Measurements from ENCODE around the gene KCND1. TPM values are rescaled to one million over a fixed set of nuclear protein-coding genes. Genes with fewer than 3 reads are reported as not detected.

Gene KCND1
- polyA plus RNA-seq, 1 donor from 2014 or later = 3.7 TPM

DNA sequence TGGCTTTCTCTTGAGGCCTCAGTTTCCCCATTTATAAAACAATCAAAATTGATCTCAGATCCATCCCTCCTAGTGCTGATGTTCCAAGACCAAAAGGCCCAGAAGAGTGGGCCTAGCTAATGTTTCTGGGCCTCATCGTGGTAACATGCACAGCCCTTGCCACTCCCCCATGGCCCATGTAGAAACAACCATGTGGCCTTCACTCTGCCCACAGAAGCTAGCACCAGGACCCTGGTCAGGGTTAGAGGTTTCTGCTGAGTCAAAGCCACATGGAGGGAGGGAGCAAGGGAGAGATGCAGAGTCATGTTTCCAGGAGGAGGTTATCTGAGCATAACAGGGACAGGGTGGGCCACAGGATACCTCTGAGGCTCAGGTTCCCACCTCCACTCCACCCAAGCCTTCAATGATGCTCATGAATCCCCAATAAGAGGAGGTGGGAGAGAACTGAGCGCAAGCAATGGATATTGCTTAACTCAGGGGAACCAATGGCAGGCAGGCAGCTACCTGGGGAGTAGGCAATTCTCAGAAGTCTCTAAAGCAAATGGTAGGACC lies 31.2 kb downstream of the KCND1 start:
- Histone ChIP-seq H3K4me3 (ENCODE audit: low read length) (no peak overlapping the region), H3K4me2 (ENCODE audit: low read length) (no peak overlapping the region), H3K27me3 (ENCODE audit: insufficient read depth, low read depth, low read length) (no peaks in the 10 kb centered on the region), H3K9me3 (ENCODE audit: low read length) (no peaks in the 10 kb centered on the region), H3K27ac (ENCODE audit: low read length) (no peak overlapping the region), H3K79me2 (replicated peaks; ENCODE audit: insufficient read depth, low read length) (no peaks in the 10 kb centered on the region), H2AFZ (ENCODE audit: low read depth, low read length) (no peak overlapping the region), H3F3A (ENCODE audit: insufficient read depth, low read length, poor library complexity, severe bottlenecking) (no peaks in the 10 kb centered on the region), H3K9ac (ENCODE audit: low read length) (no peak overlapping the region), H3K9me2 (ENCODE audit: insufficient read depth, low read length) (no peaks in the 10 kb centered on the region), H3K36me3 (ENCODE audit: insufficient read depth, low read length) (no peaks in the 10 kb centered on the region), H4K20me1 (ENCODE audit: insufficient read depth) (no peaks in the 10 kb centered on the region)
- TF ChIP-seq SMC3 (conservative IDR thresholded peaks at IDR 0.05; ENCODE audit: poor library complexity) (no peak), RAD21 (conservative IDR thresholded peaks at IDR 0.05) (no peak), EP300 (conservative IDR thresholded peaks at IDR 0.05; ENCODE audit: poor library complexity, severe bottlenecking) (no peak), MXI1 (conservative IDR thresholded peaks at IDR 0.05; ENCODE audit: poor library complexity, severe bottlenecking) (no peak), TAF1 (IDR thresholded peaks at IDR 0.05; ENCODE audit: low read depth) (no peak), EZH2 (IDR thresholded peaks at IDR 0.05; ENCODE audit: borderline replicate concordance, insufficient read depth, low read length, poor library complexity, severe bottlenecking) (no peak), POLR2AphosphoS5 (IDR thresholded peaks at IDR 0.05) (no peak)
- TF ChIP-seq, protein P1, sequence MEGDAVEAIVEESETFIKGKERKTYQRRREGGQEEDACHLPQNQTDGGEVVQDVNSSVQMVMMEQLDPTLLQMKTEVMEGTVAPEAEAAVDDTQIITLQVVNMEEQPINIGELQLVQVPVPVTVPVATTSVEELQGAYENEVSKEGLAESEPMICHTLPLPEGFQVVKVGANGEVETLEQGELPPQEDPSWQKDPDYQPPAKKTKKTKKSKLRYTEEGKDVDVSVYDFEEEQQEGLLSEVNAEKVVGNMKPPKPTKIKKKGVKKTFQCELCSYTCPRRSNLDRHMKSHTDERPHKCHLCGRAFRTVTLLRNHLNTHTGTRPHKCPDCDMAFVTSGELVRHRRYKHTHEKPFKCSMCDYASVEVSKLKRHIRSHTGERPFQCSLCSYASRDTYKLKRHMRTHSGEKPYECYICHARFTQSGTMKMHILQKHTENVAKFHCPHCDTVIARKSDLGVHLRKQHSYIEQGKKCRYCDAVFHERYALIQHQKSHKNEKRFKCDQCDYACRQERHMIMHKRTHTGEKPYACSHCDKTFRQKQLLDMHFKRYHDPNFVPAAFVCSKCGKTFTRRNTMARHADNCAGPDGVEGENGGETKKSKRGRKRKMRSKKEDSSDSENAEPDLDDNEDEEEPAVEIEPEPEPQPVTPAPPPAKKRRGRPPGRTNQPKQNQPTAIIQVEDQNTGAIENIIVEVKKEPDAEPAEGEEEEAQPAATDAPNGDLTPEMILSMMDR (IDR thresholded peaks at IDR 0.05; ENCODE audit: poor library complexity, severe bottlenecking) = no peak
- TF ChIP-seq, protein P2, sequence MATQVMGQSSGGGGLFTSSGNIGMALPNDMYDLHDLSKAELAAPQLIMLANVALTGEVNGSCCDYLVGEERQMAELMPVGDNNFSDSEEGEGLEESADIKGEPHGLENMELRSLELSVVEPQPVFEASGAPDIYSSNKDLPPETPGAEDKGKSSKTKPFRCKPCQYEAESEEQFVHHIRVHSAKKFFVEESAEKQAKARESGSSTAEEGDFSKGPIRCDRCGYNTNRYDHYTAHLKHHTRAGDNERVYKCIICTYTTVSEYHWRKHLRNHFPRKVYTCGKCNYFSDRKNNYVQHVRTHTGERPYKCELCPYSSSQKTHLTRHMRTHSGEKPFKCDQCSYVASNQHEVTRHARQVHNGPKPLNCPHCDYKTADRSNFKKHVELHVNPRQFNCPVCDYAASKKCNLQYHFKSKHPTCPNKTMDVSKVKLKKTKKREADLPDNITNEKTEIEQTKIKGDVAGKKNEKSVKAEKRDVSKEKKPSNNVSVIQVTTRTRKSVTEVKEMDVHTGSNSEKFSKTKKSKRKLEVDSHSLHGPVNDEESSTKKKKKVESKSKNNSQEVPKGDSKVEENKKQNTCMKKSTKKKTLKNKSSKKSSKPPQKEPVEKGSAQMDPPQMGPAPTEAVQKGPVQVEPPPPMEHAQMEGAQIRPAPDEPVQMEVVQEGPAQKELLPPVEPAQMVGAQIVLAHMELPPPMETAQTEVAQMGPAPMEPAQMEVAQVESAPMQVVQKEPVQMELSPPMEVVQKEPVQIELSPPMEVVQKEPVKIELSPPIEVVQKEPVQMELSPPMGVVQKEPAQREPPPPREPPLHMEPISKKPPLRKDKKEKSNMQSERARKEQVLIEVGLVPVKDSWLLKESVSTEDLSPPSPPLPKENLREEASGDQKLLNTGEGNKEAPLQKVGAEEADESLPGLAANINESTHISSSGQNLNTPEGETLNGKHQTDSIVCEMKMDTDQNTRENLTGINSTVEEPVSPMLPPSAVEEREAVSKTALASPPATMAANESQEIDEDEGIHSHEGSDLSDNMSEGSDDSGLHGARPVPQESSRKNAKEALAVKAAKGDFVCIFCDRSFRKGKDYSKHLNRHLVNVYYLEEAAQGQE (IDR thresholded peaks at IDR 0.05; ENCODE audit: borderline replicate concordance) = no peak

- no peaks in the 10 kb centered on the region for H3K36me3 ChIP-seq (ENCODE audit: insufficient read depth, low read length)
- H3K27me3 ChIP-seq (ENCODE audit: insufficient read depth, low read depth, low read length) = no peaks in the 10 kb centered on the region
- no peaks in the 10 kb centered on the region for H3F3A ChIP-seq (ENCODE audit: insufficient read depth, low read length, poor library complexity, severe bottlenecking)
- H3K27ac ChIP-seq (ENCODE audit: low read length) = no peak overlapping the region
- TF ChIP-seq, protein P2 (IDR thresholded peaks at IDR 0.05; ENCODE audit: borderline replicate concordance) = no peak
- no peaks in the 10 kb centered on the region for H4K20me1 ChIP-seq (ENCODE audit: insufficient read depth)
- H3K79me2 ChIP-seq (replicated peaks; ENCODE audit: insufficient read depth, low read length) = no peaks in the 10 kb centered on the region
- H3K4me3 ChIP-seq (ENCODE audit: low read length) = no peak overlapping the region
- H3K4me2 ChIP-seq (ENCODE audit: low read length) = no peak overlapping the region
- H3K9me2 ChIP-seq (ENCODE audit: insufficient read depth, low read length) = no peaks in the 10 kb centered on the region
- H3K9ac ChIP-seq (ENCODE audit: low read length) = no peak overlapping the region
- H2AFZ ChIP-seq (ENCODE audit: low read depth, low read length) = no peak overlapping the region
- H3K9me3 ChIP-seq (ENCODE audit: low read length) = no peaks in the 10 kb centered on the region
Measured at GRCh38 chrX:48939524-48940228, 32.0 kb downstream of the KCND1 start.
